Measurements from ENCODE around the gene ANKRD11. TPM values are rescaled to one million over a fixed set of nuclear protein-coding genes. Genes with fewer than 3 reads are reported as not detected.

ANKRD11 gene
- total RNA-seq, 1 donor from 2014 or later, result 63.8 TPM

DNA sequence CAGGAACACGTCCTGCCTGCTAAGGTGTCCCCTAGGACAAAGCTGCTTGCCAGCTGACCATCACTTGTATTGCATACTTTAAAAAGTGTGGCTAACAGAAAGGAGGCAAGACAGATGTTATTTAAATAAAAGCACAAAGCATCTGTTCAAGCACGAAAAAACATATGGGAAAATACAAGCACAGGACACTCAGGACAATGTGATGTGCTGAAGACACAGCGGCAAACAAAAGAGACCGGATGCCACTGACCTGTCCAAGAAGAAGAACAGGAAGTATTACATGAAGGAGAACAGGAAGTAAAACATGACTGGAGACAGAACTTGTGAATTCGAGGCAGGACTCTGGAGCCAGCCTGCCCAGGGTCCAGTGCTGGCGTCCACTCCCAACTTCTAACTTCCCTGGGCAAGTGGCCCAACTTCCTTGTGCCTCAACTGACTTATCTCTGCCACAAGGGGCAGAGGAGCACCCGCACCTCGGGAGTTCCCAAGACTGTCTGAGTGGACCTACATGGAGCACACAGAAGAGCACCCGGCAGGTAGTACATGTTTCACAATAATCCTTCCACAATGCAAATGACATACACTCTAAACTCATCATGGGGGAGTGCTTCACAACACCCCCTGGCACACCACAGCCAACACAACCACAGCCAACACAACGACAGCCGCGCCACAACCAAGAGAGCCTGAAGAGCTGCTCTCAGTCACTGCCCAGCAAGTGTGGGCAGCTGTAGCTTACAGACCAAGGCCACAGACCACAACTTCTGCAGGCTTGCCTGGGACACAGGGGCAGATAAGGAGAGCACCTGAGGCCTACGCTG, 36.6 kb downstream of the ANKRD11 start:
- intact Hi-C loops (cut with micrococcal nuclease), result no loop called here
- DNase-seq, result peak; percentile 35
- TF ChIP-seq, protein P1, sequence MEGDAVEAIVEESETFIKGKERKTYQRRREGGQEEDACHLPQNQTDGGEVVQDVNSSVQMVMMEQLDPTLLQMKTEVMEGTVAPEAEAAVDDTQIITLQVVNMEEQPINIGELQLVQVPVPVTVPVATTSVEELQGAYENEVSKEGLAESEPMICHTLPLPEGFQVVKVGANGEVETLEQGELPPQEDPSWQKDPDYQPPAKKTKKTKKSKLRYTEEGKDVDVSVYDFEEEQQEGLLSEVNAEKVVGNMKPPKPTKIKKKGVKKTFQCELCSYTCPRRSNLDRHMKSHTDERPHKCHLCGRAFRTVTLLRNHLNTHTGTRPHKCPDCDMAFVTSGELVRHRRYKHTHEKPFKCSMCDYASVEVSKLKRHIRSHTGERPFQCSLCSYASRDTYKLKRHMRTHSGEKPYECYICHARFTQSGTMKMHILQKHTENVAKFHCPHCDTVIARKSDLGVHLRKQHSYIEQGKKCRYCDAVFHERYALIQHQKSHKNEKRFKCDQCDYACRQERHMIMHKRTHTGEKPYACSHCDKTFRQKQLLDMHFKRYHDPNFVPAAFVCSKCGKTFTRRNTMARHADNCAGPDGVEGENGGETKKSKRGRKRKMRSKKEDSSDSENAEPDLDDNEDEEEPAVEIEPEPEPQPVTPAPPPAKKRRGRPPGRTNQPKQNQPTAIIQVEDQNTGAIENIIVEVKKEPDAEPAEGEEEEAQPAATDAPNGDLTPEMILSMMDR (IDR thresholded peaks at IDR 0.05; ENCODE audit: borderline replicate concordance), result peak; percentile 49
- Histone ChIP-seq H3K4me1 (peaks cover 75% of the 10 kb centered on the region), H3K36me3 (no peaks in the 10 kb centered on the region), H3K9me3 (replicated peaks) (no peaks in the 10 kb centered on the region), H3K27me3 (ENCODE audit: low read depth) (no peaks in the 10 kb centered on the region), H3K4me3 (no peak overlapping the region), H3K27ac (replicated peaks) (peak overlapping the region; percentile 29)

DNA sequence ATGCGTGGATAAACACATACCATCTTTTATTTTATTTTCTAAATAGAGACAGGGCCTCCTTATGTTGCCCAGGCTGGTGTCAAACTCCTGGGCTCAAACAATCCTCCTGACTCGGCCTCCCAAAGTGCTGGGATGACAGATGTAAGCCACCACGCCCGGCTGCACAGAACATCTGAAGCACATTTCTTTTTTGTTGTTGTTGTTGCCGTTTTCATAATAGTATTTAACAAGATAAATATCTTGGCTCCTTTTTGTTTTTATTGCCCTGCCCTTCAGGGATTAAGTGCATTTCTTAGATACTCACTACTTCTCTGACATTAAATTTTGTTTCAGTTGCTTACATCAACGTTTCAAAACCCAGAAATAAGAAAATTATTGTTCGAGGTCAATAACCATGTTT, 37.4 kb downstream of the ANKRD11 start:
- TF ChIP-seq, protein P1 (IDR thresholded peaks at IDR 0.05; ENCODE audit: borderline replicate concordance), result no peak
- Histone ChIP-seq H3K27me3 (ENCODE audit: low read depth) (no peaks in the 10 kb centered on the region), H3K9me3 (replicated peaks) (no peaks in the 10 kb centered on the region), H3K4me3 (no peak overlapping the region), H3K4me1 (peaks cover 76% of the 10 kb centered on the region), H3K27ac (replicated peaks) (peak overlapping the region; percentile 29), H3K36me3 (no peaks in the 10 kb centered on the region)
- no peak for DNase-seq
- intact Hi-C loops (cut with micrococcal nuclease), result no loop called here

DNA sequence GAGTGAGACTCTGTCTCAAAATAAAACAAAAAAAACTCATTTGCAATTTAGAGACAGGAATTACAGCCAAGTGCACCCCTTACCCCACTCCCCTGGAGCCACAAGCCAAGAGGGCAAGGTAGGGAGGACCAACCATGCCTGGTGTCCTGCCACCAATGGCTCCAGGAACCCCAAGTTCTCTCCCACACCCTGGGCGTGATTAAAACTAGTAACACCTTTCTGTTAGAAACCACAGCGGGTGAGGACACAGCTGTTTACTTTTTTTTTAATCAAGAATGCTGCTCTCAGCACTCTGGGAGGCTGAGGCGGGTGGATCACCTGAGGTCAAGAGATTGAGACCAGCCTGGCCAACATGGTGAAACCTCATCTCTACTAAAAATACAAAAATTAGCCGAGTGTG, 38.1 kb downstream of the ANKRD11 start:
- no peak overlapping the region for H3K4me3 ChIP-seq
- H3K36me3 ChIP-seq, result no peaks in the 10 kb centered on the region
- peaks cover 77% of the 10 kb centered on the region for H3K4me1 ChIP-seq
- H3K27me3 ChIP-seq (ENCODE audit: low read depth), result no peaks in the 10 kb centered on the region
- H3K27ac ChIP-seq (replicated peaks), result no peak overlapping the region
- H3K9me3 ChIP-seq (replicated peaks), result no peaks in the 10 kb centered on the region
- TF ChIP-seq, protein P1 (IDR thresholded peaks at IDR 0.05; ENCODE audit: borderline replicate concordance), result no peak
- no peak for DNase-seq
- intact Hi-C loops (cut with micrococcal nuclease), result no loop called here

DNA sequence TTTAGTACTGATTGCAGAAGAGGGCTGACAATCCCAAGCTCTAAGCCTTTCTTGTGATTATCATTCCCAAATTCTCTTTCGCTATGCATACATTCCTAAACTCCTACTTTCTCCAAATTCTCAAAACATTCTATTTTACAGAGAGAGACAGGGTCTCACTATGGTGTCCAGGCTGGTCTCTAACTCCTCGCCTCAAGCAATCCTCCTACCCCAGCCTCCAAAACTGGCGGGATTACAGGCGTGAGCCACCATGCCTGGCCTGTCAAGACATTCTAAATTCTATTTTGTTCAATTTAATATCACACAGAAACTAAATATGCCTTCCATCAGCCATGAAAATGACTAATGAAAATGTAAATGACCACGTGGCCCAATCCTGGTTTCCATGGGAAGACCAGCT, 39.8 kb downstream of the ANKRD11 start:
- peaks cover 87% of the 10 kb centered on the region for H3K4me1 ChIP-seq
- intact Hi-C loops (cut with micrococcal nuclease), result no loop called here

DNA sequence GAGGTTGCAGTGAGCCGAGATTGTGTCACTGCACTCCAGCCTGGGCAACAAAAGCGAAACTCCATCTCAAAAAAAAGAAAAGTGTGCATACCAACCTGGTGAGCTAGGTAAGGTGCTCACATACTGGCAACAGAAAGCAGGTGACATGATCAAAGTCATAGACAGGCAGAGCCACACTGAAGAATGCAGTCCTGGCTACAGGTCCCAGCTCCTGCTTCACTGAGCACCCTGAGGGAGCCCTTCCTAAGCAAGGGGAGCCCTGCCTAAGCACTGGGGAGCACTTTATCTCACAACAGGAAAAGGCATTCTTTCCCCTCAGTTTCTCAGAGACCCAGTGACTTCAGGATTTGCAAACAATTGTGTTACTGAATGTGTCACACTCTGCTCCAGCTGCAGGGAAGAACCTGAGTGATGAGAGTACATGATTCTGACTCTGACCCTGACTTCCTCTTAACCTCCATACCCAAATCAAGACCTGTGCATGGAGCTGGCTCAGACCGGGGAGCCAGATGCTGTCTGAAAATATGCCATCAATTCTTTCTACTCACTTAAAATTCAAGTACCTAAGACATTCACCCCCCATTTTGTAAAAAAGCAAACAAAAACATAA, 40.5 kb downstream of the ANKRD11 start:
- TF ChIP-seq, protein P1 (IDR thresholded peaks at IDR 0.05; ENCODE audit: borderline replicate concordance), result no peak
- DNase-seq, result no peak
- no peaks in the 10 kb centered on the region for H3K9me3 ChIP-seq (replicated peaks)
- H3K4me3 ChIP-seq, result no peak overlapping the region
- H3K36me3 ChIP-seq, result no peaks in the 10 kb centered on the region
- H3K4me1 ChIP-seq, result peaks cover 94% of the 10 kb centered on the region
- H3K27me3 ChIP-seq (ENCODE audit: low read depth), result no peaks in the 10 kb centered on the region
- H3K27ac ChIP-seq (replicated peaks), result no peak overlapping the region
- intact Hi-C loops (cut with micrococcal nuclease), result no loop called here

More for the DNA sequence above, 39.8 kb downstream of the ANKRD11 start:
- TF ChIP-seq, protein P1 (IDR thresholded peaks at IDR 0.05; ENCODE audit: borderline replicate concordance), result no peak
- Histone ChIP-seq H3K27ac (replicated peaks) (no peak overlapping the region), H3K36me3 (no peaks in the 10 kb centered on the region), H3K4me3 (no peak overlapping the region), H3K9me3 (replicated peaks) (no peaks in the 10 kb centered on the region), H3K27me3 (ENCODE audit: low read depth) (no peaks in the 10 kb centered on the region)
- DNase-seq, result no peak
